HEK293T (cell line): ENCODE measurements around the gene CEACAM18.

Source experiments
- ARNT ChIP-seq: fragments of 450-650 bp; IDR thresholded peaks from 2 replicates; pipeline ENCODE4 v1.6.1; 2017; ENCODE audit warnings: mild to moderate bottlenecking
- CTBP1 ChIP-seq: fragments of 450-650 bp; IDR thresholded peaks from 2 replicates; pipeline ENCODE4 v1.6.1; 2016; ENCODE audit warnings: borderline replicate concordance
- ELF4 ChIP-seq: fragments of 450-650 bp; IDR thresholded peaks from 2 replicates; pipeline ENCODE4 v1.6.1; 2017; ENCODE audit warnings: antibody characterized with exemption
- FOXA1 ChIP-seq: fragments of 450-650 bp; IDR thresholded peaks from 2 replicates; pipeline ENCODE4 v1.6.1; 2016; ENCODE audit warnings: mild to moderate bottlenecking
- L3MBTL2 ChIP-seq: fragments of 450-650 bp; conservative IDR thresholded peaks from 2 replicates; pipeline ENCODE4 v1.6.1; 2016; ENCODE audit warnings: mild to moderate bottlenecking
- LEF1 ChIP-seq: fragments of 450-650 bp; IDR thresholded peaks from 2 replicates; pipeline ENCODE4 v1.6.1; 2017; ENCODE audit warnings: mild to moderate bottlenecking, borderline replicate concordance
- NFRKB ChIP-seq: fragments of 450-650 bp; IDR thresholded peaks from 2 replicates; pipeline ENCODE4 v1.6.1; 2016; ENCODE audit warnings: mild to moderate bottlenecking, moderate library complexity
- SP1 ChIP-seq: fragments of 450-650 bp; IDR thresholded peaks from 2 replicates; pipeline ENCODE4 v1.6.1; 2017

DNA sequence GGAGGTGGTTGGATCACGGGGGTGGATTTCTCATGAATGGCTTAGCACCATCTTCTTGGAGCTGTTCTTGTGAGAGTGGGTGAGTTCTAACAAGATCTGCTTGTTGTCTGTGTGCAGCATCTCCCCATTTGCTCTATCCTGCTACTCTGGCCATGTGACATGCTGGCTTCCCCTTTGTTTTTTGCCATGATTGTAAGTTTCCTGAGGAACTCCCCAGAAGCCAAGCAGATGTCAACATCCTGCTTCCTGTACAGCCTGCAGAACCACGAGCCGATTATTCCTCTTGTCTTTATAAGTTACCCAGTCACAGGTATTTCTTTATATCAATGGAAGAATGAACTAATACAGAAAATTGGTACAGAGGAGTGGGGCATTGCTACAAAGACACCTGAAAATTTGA lies 25.6 kb downstream of the CEACAM18 start:
- no peak for TF ChIP-seq FOXA1
- TF ChIP-seq ELF4, result no peak
- no peak for TF ChIP-seq LEF1
- no peak for TF ChIP-seq L3MBTL2
- no peak for TF ChIP-seq SP1
- TF ChIP-seq ARNT, result no peak
- TF ChIP-seq CTBP1, result no peak
- no peak for TF ChIP-seq NFRKB
